ENCODE data around the gene ZNRF3. TPM values are rescaled to one million over a fixed set of nuclear protein-coding genes. Genes with fewer than 3 reads are reported as not detected.
A peak's percentile ranks its signal among the peaks of the same experiment; 100 is the strongest.

Gene ZNRF3
- total RNA-seq, 4 donors from 2014 or later, result 12.9 to 29.7 (median 21.9) TPM

DNA sequence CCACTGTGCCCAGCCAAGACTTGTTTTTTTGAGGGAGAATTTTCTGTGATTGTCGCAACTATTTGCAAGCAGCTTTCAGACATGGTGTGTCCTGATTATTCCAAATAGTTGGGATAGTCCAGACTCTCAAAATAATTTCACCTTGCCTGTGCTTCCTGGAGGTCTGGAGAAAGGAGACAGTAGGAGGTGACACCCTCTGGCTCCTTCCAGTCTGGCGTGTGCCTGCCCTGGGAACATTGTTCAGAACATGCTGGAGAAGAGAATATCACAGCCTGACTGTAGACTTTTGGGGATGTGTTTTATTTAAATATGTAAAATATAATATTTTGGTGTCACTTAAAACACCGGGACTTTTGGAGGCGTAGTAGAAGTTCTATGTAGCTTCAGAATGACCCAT lies 14.9 kb downstream of the ZNRF3 start:
- Histone ChIP-seq H3K27me3 (no peaks in the 10 kb centered on the region), H3K9me3 (no peaks in the 10 kb centered on the region), H3K4me1 (peaks cover 14 to 54% (median 51%) of the 10 kb centered on the region in 4 donors), H3K27ac (replicated peaks in 1 of 4) (peak overlapping the region in 1 of 4 donors; percentile 50), H3K4me3 (no peak overlapping the region), H3K36me3 (no peaks in the 10 kb centered on the region)
- 87% methylated on average over 4 of the region's 4 CpGs for WGBS
- TF ChIP-seq EP300 (IDR thresholded peaks at IDR 0.05), result no peak
- TF ChIP-seq POLR2AphosphoS5 (IDR thresholded peaks at IDR 0.05), result no peak
- TF ChIP-seq POLR2A (IDR thresholded peaks at IDR 0.05; ENCODE audit: low read depth), result no peak
- no peak for TF ChIP-seq CTCF (IDR thresholded peaks at IDR 0.05)
- intact Hi-C loops (cut with DNase I), result no loop called here
- DNase-seq (ENCODE audit: extremely low spot score), result no peak

DNA sequence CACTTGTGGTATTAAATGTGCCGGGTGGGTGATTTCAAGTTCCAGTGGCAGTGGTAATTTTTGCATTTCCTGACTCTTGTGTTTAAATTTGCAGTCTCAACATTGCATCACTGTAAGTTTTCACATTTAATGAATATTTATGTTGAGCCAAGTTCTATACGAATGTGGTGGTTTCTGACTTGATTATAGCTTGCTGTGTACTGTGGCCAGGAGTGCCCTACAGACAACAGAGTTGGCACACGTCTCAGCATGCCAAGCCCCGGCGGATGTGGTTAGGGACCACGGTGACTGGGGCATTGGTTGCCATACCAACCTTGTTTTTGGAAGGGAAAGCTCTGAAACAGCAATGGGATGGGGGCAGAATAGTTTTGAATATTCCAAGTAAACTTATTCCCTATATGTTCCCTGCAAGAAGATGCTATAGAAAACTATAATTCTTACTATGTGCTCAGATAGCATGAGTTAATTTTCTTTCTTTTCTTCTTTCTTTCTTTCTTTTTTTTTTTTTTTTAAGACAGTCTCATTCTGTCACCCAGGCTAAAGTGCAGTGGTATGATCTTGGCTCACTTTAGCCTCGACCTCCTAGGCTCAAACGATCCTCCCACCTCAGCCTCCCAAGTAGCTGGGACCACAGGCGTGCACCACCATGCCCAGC lies 16.0 kb downstream of the ZNRF3 start:
- no peak overlapping the region for H3K27ac ChIP-seq (replicated peaks in 1 of 4)

GRCh38 chr22:28900379-28900925 lies 17.1 kb downstream of the ZNRF3 start:
- DNase-seq (ENCODE audit: extremely low spot score), result no peak
- H3K4me3 ChIP-seq, result no peak overlapping the region
- intact Hi-C loops (cut with DNase I), result no loop called here
- no peaks in the 10 kb centered on the region for H3K36me3 ChIP-seq
- H3K27me3 ChIP-seq, result no peaks in the 10 kb centered on the region
- H3K27ac ChIP-seq (replicated peaks in 1 of 4), result no peak overlapping the region
- H3K4me1 ChIP-seq, result peaks cover 26 to 76% (median 68%) of the 10 kb centered on the region in 4 donors
- H3K9me3 ChIP-seq, result no peaks in the 10 kb centered on the region
- no peak for TF ChIP-seq POLR2A (IDR thresholded peaks at IDR 0.05; ENCODE audit: low read depth)
- TF ChIP-seq EP300 (IDR thresholded peaks at IDR 0.05), result no peak
- WGBS, result 89% methylated on average over 4 of the region's 4 CpGs

More for the DNA sequence above, 16.0 kb downstream of the ZNRF3 start:
- no peak overlapping the region for H3K4me3 ChIP-seq
- H3K4me1 ChIP-seq, result peaks cover 22 to 65% (median 61%) of the 10 kb centered on the region in 4 donors
- no peaks in the 10 kb centered on the region for H3K9me3 ChIP-seq
- WGBS, result 68% methylated on average over 9 of the region's 9 CpGs
- DNase-seq (ENCODE audit: extremely low spot score), result no peak
- intact Hi-C loops (cut with DNase I), result no loop called here
- no peaks in the 10 kb centered on the region for H3K36me3 ChIP-seq
- H3K27me3 ChIP-seq, result no peaks in the 10 kb centered on the region
- TF ChIP-seq EP300 (IDR thresholded peaks at IDR 0.05), result no peak
- TF ChIP-seq POLR2AphosphoS5 (IDR thresholded peaks at IDR 0.05), result no peak
- no peak for TF ChIP-seq POLR2A (IDR thresholded peaks at IDR 0.05; ENCODE audit: low read depth)
- no peak for TF ChIP-seq CTCF (IDR thresholded peaks at IDR 0.05)

DNA sequence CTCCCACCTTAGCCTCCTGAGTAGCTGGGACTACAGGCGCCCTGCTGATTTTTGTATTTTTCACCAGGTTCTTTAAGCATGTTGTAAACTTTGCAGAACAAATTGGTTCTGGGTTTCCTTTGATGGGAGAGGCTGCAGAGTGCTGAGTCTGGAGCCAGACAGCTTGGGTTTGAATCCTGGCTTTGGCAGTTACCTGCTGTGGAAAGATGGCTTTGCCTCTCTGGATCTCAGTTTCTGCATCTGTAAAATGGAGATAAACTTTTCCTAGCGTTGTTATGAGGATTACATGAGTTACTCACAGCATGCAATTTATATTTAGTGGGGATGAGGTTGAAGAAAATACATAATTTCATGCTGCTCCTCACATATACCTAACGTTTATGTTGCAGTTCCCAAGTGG lies 19.1 kb downstream of the ZNRF3 start:
- Histone ChIP-seq H3K4me1 (peaks cover 42 to 83% (median 76%) of the 10 kb centered on the region in 4 donors), H3K9me3 (no peaks in the 10 kb centered on the region), H3K27me3 (no peaks in the 10 kb centered on the region), H3K4me3 (no peak overlapping the region), H3K27ac (replicated peaks in 1 of 4) (no peak overlapping the region), H3K36me3 (no peaks in the 10 kb centered on the region)
- DNase-seq (ENCODE audit: extremely low spot score), result no peak
- WGBS, result 95% methylated on average over 3 of the region's 3 CpGs
- intact Hi-C loops (cut with DNase I), result no loop called here
- TF ChIP-seq POLR2AphosphoS5 (IDR thresholded peaks at IDR 0.05) (no peak), POLR2A (IDR thresholded peaks at IDR 0.05; ENCODE audit: low read depth) (no peak), CTCF (IDR thresholded peaks at IDR 0.05) (no peak), EP300 (IDR thresholded peaks at IDR 0.05) (no peak)

- H3K36me3 ChIP-seq, result no peaks in the 10 kb centered on the region
- peak overlapping the region; percentile 64 to 72 (median 66) for H3K27ac ChIP-seq (replicated peaks in 1 of 4)
- H3K27me3 ChIP-seq, result no peaks in the 10 kb centered on the region
- TF ChIP-seq EP300 (IDR thresholded peaks at IDR 0.05) (no peak), CTCF (IDR thresholded peaks at IDR 0.05) (no peak), POLR2AphosphoS5 (IDR thresholded peaks at IDR 0.05) (no peak), POLR2A (IDR thresholded peaks at IDR 0.05; ENCODE audit: low read depth) (no peak)
- 59% methylated on average over 11 of the region's 11 CpGs for WGBS
- no peaks in the 10 kb centered on the region for H3K9me3 ChIP-seq
- H3K4me3 ChIP-seq, result no peak overlapping the region
- intact Hi-C loops (cut with DNase I), result no loop called here
- H3K4me1 ChIP-seq, result peaks cover 45 to 83% (median 78%) of the 10 kb centered on the region in 4 donors
- DNase-seq (ENCODE audit: extremely low spot score), result no peak
Measured at GRCh38 chr22:28903080-28903479, 19.7 kb downstream of the ZNRF3 start.
